Nucleus accumbens (tissue), 56 donors: ENCODE measurements around the gene NR2F2.

Experiments
- DNase-seq, 56 donors: peaks; one replicate each; lab custom pipeline; 2025; lab: John Stamatoyannopoulos, UW

NR2F2 gene

GRCh38 chr15:96350934-96351724 is 20.6 kb downstream of the NR2F2 start:
- no peak for DNase-seq

- no peak for DNase-seq
Measured at GRCh38 chr15:96351761-96352603, 21.5 kb downstream of the NR2F2 start.

DNA sequence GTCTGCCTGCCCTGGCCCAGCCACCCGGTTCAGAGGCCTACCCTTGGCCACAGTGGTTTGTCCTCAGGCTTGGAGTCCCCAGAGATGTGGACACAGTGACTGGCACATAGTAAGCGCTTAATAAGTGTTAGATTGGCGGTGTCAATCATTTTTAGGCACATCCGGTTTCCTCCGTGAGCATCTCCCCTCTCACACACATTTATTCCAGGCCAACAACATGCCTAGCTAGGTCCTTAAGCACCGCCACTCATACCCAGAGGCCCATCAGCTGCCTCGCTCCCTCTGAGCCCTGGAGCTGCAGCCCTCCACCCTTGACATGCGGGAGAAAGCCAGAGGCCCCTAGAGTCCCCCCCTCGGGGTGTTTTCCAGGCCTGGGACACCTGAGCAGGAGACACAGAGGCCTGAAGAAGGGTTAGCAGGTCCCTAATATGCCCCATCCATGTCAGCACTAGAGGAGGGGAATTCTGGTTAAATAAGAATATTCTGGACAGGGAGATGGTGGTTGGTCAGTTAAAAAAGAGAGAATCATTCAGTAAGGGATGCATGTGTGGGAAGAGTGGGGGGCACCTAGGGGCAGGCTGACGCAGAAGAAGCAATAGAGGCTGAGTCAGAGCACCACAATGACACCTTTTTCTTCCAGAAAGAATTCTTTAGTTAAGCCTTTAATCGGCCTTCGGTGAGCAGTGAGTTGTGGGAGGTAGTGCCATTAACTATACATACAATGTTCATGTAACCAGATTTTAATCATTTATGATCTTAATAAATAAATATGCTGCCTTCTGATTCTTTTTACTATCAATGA is 22.3 kb downstream of the NR2F2 start:
- no peak for DNase-seq

- DNase-seq: no peak
Measured at GRCh38 chr15:96353416-96353929, 23.0 kb downstream of the NR2F2 start.

- no peak for DNase-seq
Measured at GRCh38 chr15:96353930-96354730, 23.6 kb downstream of the NR2F2 start.

DNA sequence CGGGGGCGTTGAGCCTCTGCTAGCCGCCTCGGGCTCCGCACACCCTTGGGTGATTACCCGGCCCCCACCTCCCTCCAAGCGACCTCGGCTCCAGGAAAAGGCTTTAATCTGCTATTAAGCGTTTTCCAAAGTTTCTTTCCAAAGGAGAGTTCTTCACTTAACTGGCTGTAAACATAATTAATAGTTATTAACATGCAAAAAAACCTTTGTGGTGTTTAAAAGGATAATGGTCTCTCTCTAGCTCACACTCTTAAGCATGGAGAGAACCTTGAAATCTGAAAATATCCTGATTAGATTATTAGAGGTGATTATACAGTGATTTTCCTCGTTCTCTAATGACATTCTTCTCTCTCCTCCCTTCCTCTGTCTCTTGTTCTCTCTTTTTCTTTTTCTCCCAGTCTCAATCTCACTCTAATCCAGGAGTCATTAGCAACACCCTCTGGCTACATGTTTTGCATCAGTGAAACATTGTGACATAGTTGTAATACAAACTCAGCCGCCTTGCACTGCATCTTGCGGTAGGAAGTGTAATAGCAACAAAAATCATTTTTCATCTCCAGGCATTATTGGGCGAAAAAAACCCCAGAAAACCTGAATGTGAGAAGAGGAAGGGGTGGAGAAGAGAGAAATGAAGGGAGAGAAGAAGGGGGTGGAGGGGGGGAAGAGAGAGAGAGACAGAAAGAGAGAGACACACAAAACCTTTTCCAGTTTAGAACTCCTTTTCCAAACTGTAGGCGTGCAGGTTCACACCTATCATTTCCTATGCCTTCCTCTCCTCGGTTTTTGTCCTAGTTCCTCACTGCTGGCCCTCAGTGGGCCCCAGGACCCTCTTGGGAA is 24.4 kb downstream of the NR2F2 start:
- DNase-seq: no peak

- DNase-seq: no peak
Measured at GRCh38 chr15:96355568-96356187, 25.2 kb downstream of the NR2F2 start.

- peak in 45 of 56 donors; percentile 5 to 75 (median 42) for DNase-seq
Measured at GRCh38 chr15:96356494-96357455, 26.3 kb downstream of the NR2F2 start.

- DNase-seq: no peak
Measured at GRCh38 chr15:96358001-96358801, 27.7 kb downstream of the NR2F2 start.

GRCh38 chr15:96358821-96359615 is 28.5 kb downstream of the NR2F2 start:
- no peak for DNase-seq

GRCh38 chr15:96359616-96360521 is 29.4 kb downstream of the NR2F2 start:
- no peak for DNase-seq

GRCh38 chr15:96360581-96361308 is 30.2 kb downstream of the NR2F2 start:
- no peak for DNase-seq

- no peak for DNase-seq
Measured at GRCh38 chr15:96361309-96362010, 31.0 kb downstream of the NR2F2 start.
